Right lobe of liver (tissue), 4 donors: ENCODE measurements around the gene STRBP.
"Not testable (repeated sequence)": the region's sequence is repeated elsewhere in the genome, so short reads cannot be mapped to it uniquely, and the experiment has no call there.

ENCODE experiments used
- CTCF ChIP-seq, 4 donors: fragments of 200-600 bp in 3 of 4; fragments of 450-650 bp in 1 of 4; IDR thresholded peaks; one replicate each; pipeline versions ENCODE4 v1.5.1 to v1.8.0; 2016 to 2022; ENCODE audit warnings: antibody characterized with exemption in 4 of 4, mild to moderate bottlenecking in 2 of 4
- POLR2A ChIP-seq: fragments of 450-650 bp; IDR thresholded peaks from one replicate; pipeline ENCODE4 v1.6.1; 2017; ENCODE audit warnings: antibody characterized with exemption, mild to moderate bottlenecking
- donor health status: DM: no; HTN: no; CAD: no.
- donor health status: DM: no; HTN: no; CAD: no.
- donor health status: DM: no; HTN: yes; CAD: no.

DNA sequence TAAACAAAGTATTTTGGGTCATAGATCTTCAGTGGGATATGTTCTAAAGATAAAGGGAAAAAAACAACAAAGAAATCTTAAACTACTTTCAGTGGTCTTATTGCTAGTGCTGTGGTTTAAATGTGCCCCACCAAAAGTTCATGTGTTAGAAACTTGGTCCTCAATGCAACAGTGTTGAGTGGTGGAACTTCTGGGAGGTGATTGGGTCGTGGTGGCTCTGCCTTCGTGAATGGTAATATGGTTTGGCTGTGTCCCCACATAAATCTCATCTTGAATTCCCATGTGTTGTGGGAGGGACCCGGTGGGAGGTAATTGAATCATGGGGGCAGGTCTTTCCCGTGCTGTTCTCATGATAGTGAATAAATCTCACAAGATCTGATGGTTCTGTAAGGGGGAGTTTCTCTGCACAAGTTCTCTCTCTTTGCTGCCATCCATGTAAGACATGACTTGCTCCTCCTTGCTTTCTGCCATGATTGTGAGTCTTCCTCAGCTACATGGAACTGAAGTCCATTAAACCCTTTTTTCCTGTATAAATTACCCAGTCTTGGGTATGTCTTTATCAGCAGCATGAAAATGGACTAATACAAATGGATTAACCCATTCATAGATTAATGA lies 10.6 kb upstream of the STRBP start:
- TF ChIP-seq POLR2A; CTCF (IDR thresholded peaks at IDR 0.05): not testable (repeated sequence)
